Tibial nerve (tissue), 4 donors: ENCODE data around the gene GUCA2B.

ENCODE experiments used
- CTCF ChIP-seq, 5 experiments: fragments of 200-600 bp in 3 of 5; fragments of 450-650 bp in 2 of 5; sonication (generic) in 3 of 5; IDR thresholded peaks; one replicate each; pipeline ENCODE4 v1.5.1; 2016 to 2019; ENCODE audit warnings: antibody characterized with exemption in 5 of 5, mild to moderate bottlenecking in 3 of 5, moderate library complexity in 2 of 5
- EP300 ChIP-seq, 2 donors: sonication (generic); formaldehyde crosslinking; IDR thresholded peaks; one replicate each; pipeline ENCODE4 v1.6.1; 2017; ENCODE audit warnings: antibody characterized with exemption in 2 of 2, mild to moderate bottlenecking in 1 of 2
- POLR2A ChIP-seq, 2 donors: fragments of 450-650 bp; IDR thresholded peaks; one replicate each; pipeline ENCODE4 v1.6.1; 2017; ENCODE audit warnings: antibody characterized with exemption in 2 of 2, mild to moderate bottlenecking in 2 of 2, moderate library complexity in 2 of 2

GRCh38 chr1:42172381-42173133 lies 19.3 kb downstream of the GUCA2B start:
- TF ChIP-seq CTCF (IDR thresholded peaks at IDR 0.05): no peak
- TF ChIP-seq POLR2A (IDR thresholded peaks at IDR 0.05): no peak
- no peak for TF ChIP-seq EP300 (IDR thresholded peaks at IDR 0.05)
